GM10248 (cell line): ENCODE measurements around the gene ODAD2.

Experiments used
- CTCF ChIA-PET: fragments of 300-600 bp; sonication (Branson Sonifier 250); formaldehyde crosslinking; extraction: SDS; loops from one replicate; lab custom pipeline; 2021; ENCODE audit warnings: antibody characterized with exemption; lab: Yijun Ruan, JAX
- POLR2A ChIA-PET: fragments of 350-650 bp; sonication (Branson Sonifier 250); formaldehyde crosslinking; extraction: SDS; loops from one replicate; lab custom pipeline; 2020; ENCODE audit warnings: antibody characterized with exemption; lab: Yijun Ruan, JAX
- DNase-seq: peaks from one replicate; pipeline ENCODE4 v3.0.0; 2012; ENCODE audit errors: extremely low spot score
- CTCF ChIP-seq: IDR thresholded peaks from 2 replicates; pipeline ENCODE4 v1.5.1; 2012; ENCODE audit warnings: mild to moderate bottlenecking, low read depth; ENCODE audit errors: extremely low read depth, missing control alignments, control extremely low read depth

Gene ODAD2

DNA sequence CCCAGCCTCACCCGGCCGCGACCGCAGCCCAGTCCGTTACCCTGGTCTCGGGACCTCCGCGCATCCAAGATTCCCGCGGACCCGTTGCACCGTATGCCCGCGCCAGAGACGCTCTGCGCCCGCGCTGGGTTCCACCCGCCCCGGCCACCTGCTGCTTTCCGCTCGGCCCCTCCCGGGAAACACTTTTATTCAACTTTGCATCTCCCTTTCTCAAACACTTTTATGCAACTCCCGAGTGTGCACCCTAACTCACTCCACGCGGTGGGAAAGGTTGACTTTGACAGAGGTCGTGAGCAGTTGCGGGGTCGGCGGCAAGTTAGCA lies at the start of gene ODAD2:
ODAD2 (minus strand) TSS at position 126 of the 322 bp plus-strand sequence. CDS start 3,937 bp downstream, outside the sequence.
- POLR2A ChIA-PET = no interaction called here
- no peak for TF ChIP-seq CTCF
- CTCF ChIA-PET = no interaction called here
- no peak for DNase-seq

GRCh38 chr10:28047061-28047460 lies 48.2 kb upstream of the ODAD2 start:
- POLR2A ChIA-PET = no interaction called here
- CTCF ChIA-PET = no interaction called here
- TF ChIP-seq CTCF = no peak
- no peak for DNase-seq

DNA sequence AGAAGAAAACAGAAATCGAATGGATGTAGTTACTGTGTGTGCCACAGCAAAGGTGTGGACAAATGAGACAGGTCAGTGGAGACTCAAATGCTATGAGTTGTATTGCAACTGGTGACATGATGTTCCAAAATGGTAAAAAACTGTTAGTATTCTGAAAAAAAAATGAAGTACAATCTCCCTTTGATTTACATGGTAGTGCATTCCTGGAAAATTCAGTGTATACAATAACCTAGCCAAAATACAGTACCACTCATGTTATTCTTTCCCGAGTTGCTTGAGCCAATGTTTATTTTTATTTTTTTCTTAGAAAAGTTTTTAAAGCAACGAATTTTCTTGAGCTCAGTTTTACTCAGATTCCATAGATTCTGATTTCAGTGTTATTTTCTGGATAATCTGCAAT lies 47.7 kb upstream of the ODAD2 start:
- no peak for TF ChIP-seq CTCF
- POLR2A ChIA-PET = no interaction called here
- no peak for DNase-seq
- CTCF ChIA-PET = no interaction called here

DNA sequence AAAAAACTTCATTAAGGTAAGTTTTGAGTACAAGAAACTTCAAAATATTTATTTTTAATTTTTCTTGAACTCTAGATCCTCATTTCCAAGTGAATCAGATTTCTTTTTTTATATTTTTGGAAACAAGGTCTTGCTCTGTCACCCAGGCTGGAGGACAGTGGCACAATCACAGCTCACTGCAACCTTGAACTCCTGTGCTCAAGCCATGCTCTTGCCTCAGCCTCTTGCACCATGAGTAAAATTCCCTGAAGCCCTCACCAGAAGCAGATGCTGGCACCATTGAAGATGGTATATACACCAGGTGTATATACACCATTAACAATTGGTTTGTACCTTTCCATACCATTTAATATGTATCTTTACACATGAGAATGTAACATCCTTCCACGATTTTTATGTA lies 45.1 kb upstream of the ODAD2 start:
- ChIA-PET CTCF (interaction anchor here (1.1 kb wide), 1 partner anchor 11 kb away, joined by 3 read pairs; no protein-coding TSS in a partner anchor), POLR2A (no interaction called here)
- no peak for TF ChIP-seq CTCF
- no peak for DNase-seq

DNA sequence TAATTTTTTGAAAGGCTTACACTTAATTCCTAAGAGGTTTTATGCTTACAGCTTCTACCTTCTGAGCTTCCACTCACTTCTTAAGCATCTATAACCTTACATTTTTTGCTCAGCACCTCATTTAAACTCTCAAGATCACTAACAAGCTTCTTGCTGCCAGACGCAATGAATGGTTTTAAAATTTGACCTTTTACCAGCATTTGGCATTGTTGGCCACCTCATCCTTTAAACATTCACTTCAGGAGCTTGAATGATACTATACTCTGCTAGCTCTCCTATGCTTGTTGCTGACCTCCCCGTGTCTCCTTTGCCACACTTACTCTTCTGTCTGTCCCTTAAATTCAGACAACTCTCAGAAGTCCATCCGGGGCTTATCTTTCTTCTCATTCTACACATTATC lies 37.7 kb upstream of the ODAD2 start:
- no peak for DNase-seq
- POLR2A ChIA-PET = no interaction called here
- CTCF ChIA-PET = no interaction called here
- TF ChIP-seq CTCF = no peak

- CTCF ChIA-PET = interaction anchor here (0.9 kb wide), 1 partner anchor 13 kb away, joined by 3 read pairs; no protein-coding TSS in a partner anchor
- no peak for TF ChIP-seq CTCF
- no peak for DNase-seq
- POLR2A ChIA-PET = no interaction called here
These were observed 22.4 kb upstream of the ODAD2 start for GRCh38 chr10:28020993-28021982.
